ENCODE data around the gene RCBTB2. TPM values are rescaled to one million over a fixed set of nuclear protein-coding genes. Genes with fewer than 3 reads are reported as not detected.

RCBTB2 gene
- total and polyA plus RNA-seq, 9 of the 15 experiments (the other 6 are each of a cell fraction or from before 2014, with no cell fraction given): 0.91 to 3.3 (median 1.5) TPM

- DNase-seq (ENCODE audit: extremely low read depth in 1 of 4, low spot score in 3 of 4) (no peak), FAIRE-seq (no peak), ATAC-seq (no peak)
- in situ Hi-C loops (cut with MboI): no loop called here
- Histone ChIP-seq H3K4me2 (ENCODE audit: insufficient read depth, low read length) (no peak overlapping the region), H3K79me2 (ENCODE audit: control insufficient read depth, insufficient read depth, low read length) (no peaks in the 10 kb centered on the region), H3K27me3 (ENCODE audit: control insufficient read depth in 2 of 2, insufficient read depth in 2 of 2, low read length in 2 of 2) (no peaks in the 10 kb centered on the region), H3K9me3 (replicated peaks; ENCODE audit: control insufficient read depth, insufficient read depth, low read depth, low read length) (no peaks in the 10 kb centered on the region), H3K9me1 (ENCODE audit: control insufficient read depth, insufficient read depth, low read length) (no peaks in the 10 kb centered on the region), H4K20me1 (replicated peaks; ENCODE audit: control insufficient read depth, insufficient read depth, low read length) (no peaks in the 10 kb centered on the region), H3K4me1 (replicated peaks in 1 of 2; ENCODE audit: control insufficient read depth in 2 of 2, insufficient read depth in 2 of 2, low read length in 2 of 2) (no peaks in the 10 kb centered on the region), H2AFZ (ENCODE audit: low read depth, low read length) (no peak overlapping the region), H3K36me3 (ENCODE audit: control insufficient read depth, insufficient read depth, low read length) (peaks cover 3% of the 10 kb centered on the region; the same call in 1 of the 3 replicates), H3K4me3 (no peak overlapping the region), H3K9ac (ENCODE audit: insufficient read depth in 1 of 2, low read depth in 2 of 2, low read length in 2 of 2) (no peak overlapping the region), H3K27ac (ENCODE audit: extremely low read depth, low read depth, low read length) (no peak overlapping the region)
- POLR2A ChIA-PET: no interaction called here
- intact Hi-C loops (cut with micrococcal nuclease): no loop called here
- BruUV-seq (replicated peaks): no TSS peak
- CTCF ChIA-PET (ENCODE audit: low intra/inter-chr PET ratio): no interaction called here
- TF ChIP-seq OTX1 (CRISPR knock-in tag; IDR thresholded peaks at IDR 0.05): no peak
- no peak for TF ChIP-seq NKRF (IDR thresholded peaks at IDR 0.05; ENCODE audit: borderline replicate concordance)
- no peak for TF ChIP-seq FOXP4 (CRISPR knock-in tag; IDR thresholded peaks at IDR 0.05; ENCODE audit: borderline replicate concordance)
- TF ChIP-seq UBTF (IDR thresholded peaks at IDR 0.05; ENCODE audit: borderline replicate concordance in 1 of 2, low read depth in 2 of 2, low read length in 2 of 2): no peak
- TF ChIP-seq ZNF592 (IDR thresholded peaks at IDR 0.05): no peak
- TF ChIP-seq ZNF511 (CRISPR knock-in tag; IDR thresholded peaks at IDR 0.05): no peak
- no peak for TF ChIP-seq ATF4 (CRISPR knock-in tag; IDR thresholded peaks at IDR 0.05)
- TF ChIP-seq MTA3 (IDR thresholded peaks at IDR 0.05; ENCODE audit: borderline replicate concordance): no peak
- TF ChIP-seq ZNF134 (CRISPR knock-in tag; conservative IDR thresholded peaks at IDR 0.05): no peak
These were observed 56.7 kb downstream of the RCBTB2 start for GRCh38 chr13:48476215-48476614.
